Activated naive CD4-positive, alpha-beta T cell treated with Interleukin-2 at 50 U/mL for 16 hours (primary cell): ENCODE data around the gene PROS1.

Experiments
- DNase-seq: peaks from one replicate; pipeline ENCODE4 v3.0.0-alpha.2; 2020

PROS1 gene

GRCh38 chr3:93973131-93974126 is at the start of gene PROS1:
PROS1 (minus strand) TSS chr3:93973896; CDS start chr3:93973749, 147 bp downstream.
- DNase-seq = peak; percentile 42

GRCh38 chr3:94020293-94020692 is 46.6 kb upstream of the PROS1 start:
- no peak for DNase-seq

GRCh38 chr3:94019659-94020058 is 46.0 kb upstream of the PROS1 start:
- DNase-seq = no peak

- DNase-seq = no peak
Observed at GRCh38 chr3:94015025-94015424, 41.3 kb upstream of the PROS1 start.

GRCh38 chr3:94012185-94012584 is 38.5 kb upstream of the PROS1 start:
- no peak for DNase-seq

GRCh38 chr3:94011233-94011711 is 37.6 kb upstream of the PROS1 start:
- DNase-seq = no peak

- no peak for DNase-seq
Observed at GRCh38 chr3:94009608-94010007, 35.9 kb upstream of the PROS1 start.

GRCh38 chr3:94008253-94008652 is 34.6 kb upstream of the PROS1 start:
- DNase-seq = no peak

GRCh38 chr3:94004301-94004910 is 30.7 kb upstream of the PROS1 start:
- no peak for DNase-seq

- no peak for DNase-seq
Observed at GRCh38 chr3:94001827-94002495, 28.3 kb upstream of the PROS1 start.

- no peak for DNase-seq
Observed at GRCh38 chr3:94001191-94001590, 27.5 kb upstream of the PROS1 start.

GRCh38 chr3:93994056-93994455 is 20.4 kb upstream of the PROS1 start:
- no peak for DNase-seq

GRCh38 chr3:93992207-93992606 is 18.5 kb upstream of the PROS1 start:
- no peak for DNase-seq

- DNase-seq = no peak
Observed at GRCh38 chr3:93991631-93992030, 17.9 kb upstream of the PROS1 start.

GRCh38 chr3:93989241-93989640 is 15.5 kb upstream of the PROS1 start:
- no peak for DNase-seq

GRCh38 chr3:93988764-93989163 is 15.1 kb upstream of the PROS1 start:
- no peak for DNase-seq

GRCh38 chr3:93988283-93988682 is 14.6 kb upstream of the PROS1 start:
- no peak for DNase-seq

- no peak for DNase-seq
Observed at GRCh38 chr3:93984618-93985017, 10.9 kb upstream of the PROS1 start.

GRCh38 chr3:93983408-93983807 is 9.7 kb upstream of the PROS1 start:
- no peak for DNase-seq

GRCh38 chr3:93981649-93982048 is 8.0 kb upstream of the PROS1 start:
- DNase-seq = no peak

GRCh38 chr3:93979850-93980676 is 6.4 kb upstream of the PROS1 start, which contains the start of gene ARL13B:
ARL13B (plus strand) TSS chr3:93980155; CDS start chr3:93980424, 269 bp downstream.
- DNase-seq = peak; percentile 95

- DNase-seq = no peak
Observed at GRCh38 chr3:93969997-93970396, 3.7 kb downstream of the PROS1 start.
